GM18858 (cell line): Measurements from ENCODE around the gene LGSN.
"Not testable (repeated sequence)": the region's sequence is repeated elsewhere in the genome, so short reads cannot be mapped to it uniquely, and the experiment has no call there.

Experiments used
- ATAC-seq: cut with Tn5 transposase; IDR thresholded peaks from one replicate; pipeline ENCODE4 v1.9.1; 2021; ENCODE audit not compliant: unreplicated experiment

The LGSN gene

GRCh38 chr6:63245420-63245819 lies 74.4 kb downstream of the LGSN start:
- no peak for ATAC-seq

DNA sequence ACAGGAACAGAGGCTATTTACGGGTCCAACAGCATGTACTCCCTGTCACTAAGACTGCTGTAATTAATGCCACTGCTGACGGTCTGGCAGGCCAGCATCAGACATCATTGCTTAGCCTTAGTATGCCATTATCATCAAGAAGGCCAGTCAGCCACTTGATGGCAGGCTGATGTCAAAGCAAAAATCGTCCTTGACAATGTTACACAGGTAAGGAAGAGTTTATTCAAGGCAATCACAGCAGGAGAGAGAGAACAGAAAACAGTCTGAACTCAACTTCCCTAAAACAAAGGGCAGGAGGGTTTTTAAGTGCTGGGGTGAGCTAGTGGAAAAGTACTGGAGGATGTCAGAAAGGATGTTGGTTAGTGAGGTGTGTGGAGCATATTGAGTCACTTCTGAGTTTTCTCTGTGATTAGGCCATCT lies 83.4 kb downstream of the LGSN start:
- ATAC-seq = peak; percentile 87

- not testable (repeated sequence) for ATAC-seq
Observed at GRCh38 chr6:63230511-63230910, 89.3 kb downstream of the LGSN start.

GRCh38 chr6:63230027-63230426 lies 89.8 kb downstream of the LGSN start:
- not testable (repeated sequence) for ATAC-seq

DNA sequence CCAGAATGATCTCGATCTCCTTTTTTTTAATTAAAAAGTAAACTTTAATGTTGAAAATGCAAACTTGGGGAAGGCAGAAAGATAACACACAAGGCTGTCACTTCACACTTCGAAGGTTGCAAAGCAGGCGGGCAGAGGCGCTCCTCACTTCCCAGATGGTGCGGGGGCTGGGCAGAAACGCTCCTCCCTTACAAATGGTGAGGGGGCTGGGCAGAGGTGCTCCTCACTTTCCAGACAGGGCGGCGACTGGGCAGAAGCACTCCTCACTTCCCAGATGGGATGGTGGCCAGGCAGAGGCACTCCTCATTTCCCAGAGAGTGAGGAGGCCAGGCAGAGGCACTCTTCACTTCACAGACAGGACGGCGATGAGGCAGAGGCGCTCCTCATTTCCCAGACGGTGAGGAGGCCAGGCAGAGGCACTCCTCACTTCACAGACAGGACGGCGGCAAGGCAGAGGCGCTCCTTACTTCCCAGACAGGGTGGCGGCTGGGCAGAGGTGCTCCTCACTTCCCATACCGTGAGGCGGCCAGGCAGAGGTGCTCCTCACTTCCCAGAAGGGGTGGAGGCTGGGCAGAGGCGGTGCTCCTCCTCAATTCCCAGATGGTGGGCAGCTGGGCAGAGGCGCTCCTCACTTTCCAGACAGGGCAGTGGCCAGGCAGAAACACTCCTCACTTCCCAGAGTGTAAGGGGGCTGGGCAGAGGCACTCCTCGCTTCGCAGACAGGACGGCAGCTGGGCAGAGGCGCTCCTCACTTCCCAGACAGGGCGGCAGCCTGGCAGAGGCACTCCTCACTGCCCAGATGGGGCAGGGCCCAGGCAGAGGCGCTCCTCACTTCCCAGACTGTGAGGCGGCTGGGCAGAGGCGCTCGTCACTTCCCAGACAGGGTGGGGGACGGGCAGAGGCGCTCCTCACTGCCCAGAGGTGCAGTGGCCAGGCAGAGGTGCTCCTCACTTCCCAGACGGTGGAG lies 91.6 kb downstream of the LGSN start:
- ATAC-seq = not testable (repeated sequence)

DNA sequence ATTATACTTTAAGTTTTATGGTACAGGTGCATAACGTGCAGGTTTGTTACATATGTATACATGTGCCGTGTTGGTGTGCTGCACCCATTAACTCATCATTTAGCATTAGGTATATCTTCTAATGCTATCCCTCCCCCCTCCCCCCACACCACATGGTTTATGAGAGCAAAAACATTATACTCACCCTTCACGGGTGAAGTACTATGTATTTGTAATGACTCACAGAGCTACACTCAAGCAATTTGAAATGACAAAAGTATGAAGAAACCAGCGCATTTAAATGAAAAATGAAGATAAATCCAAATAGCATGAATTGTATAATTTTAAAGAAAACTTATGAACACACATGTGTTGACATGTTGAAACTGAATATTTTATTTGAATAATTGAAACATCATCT lies 93.8 kb downstream of the LGSN start:
- ATAC-seq = not testable (repeated sequence)
